NOMO-1 treated with dmso at 0.1 percent for 144 hours (cell line): ENCODE results near the gene NATD1.

Source experiments
- DNase-seq: peaks from one replicate; lab custom pipeline; 2025; ENCODE audit not compliant: unreplicated experiment; lab: John Stamatoyannopoulos, UW

Gene NATD1

GRCh38 chr17:21289902-21290571, 36.8 kb upstream of the NATD1 start:
- DNase-seq = no peak

DNA sequence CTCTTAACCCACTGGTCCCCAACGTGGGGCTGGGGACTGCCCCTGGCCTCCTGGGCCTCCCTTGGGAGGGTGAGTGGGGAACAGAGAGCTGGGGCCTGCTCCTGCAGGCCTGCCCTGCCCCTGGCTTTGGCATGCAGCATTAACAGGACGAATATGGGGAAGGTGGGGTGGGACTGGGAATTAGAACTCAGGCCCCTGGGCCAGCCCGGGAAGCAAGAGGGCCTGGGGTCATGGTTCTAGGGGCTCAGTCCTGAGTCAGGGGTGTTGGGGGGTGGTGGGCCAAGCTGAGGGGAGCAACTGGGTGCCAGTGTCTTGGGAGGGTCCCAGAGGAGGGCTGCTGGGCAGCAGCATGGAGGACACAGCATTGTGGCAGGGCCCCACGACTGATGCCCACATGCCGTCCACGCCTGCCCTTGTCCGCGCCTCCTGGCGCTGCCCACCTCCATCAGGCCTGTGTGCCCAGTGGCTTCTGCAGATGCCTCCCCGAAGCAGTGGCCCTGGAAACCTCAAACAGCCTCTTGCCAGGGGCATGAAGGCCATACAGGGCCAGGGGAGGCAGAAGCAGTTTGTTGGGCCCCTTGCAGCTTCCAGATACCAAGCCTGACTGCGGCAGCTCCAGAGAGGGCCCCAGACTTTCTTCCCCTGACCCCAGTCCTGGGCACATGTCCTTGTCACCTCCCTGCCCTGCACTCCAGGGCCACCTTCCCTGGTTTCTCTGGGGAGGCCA, 36.1 kb upstream of the NATD1 start:
- DNase-seq = no peak

- DNase-seq = no peak
Observed at GRCh38 chr17:21288571-21289017, 35.4 kb upstream of the NATD1 start.

GRCh38 chr17:21287703-21288449, 34.7 kb upstream of the NATD1 start:
- DNase-seq = peak; percentile 96

DNA sequence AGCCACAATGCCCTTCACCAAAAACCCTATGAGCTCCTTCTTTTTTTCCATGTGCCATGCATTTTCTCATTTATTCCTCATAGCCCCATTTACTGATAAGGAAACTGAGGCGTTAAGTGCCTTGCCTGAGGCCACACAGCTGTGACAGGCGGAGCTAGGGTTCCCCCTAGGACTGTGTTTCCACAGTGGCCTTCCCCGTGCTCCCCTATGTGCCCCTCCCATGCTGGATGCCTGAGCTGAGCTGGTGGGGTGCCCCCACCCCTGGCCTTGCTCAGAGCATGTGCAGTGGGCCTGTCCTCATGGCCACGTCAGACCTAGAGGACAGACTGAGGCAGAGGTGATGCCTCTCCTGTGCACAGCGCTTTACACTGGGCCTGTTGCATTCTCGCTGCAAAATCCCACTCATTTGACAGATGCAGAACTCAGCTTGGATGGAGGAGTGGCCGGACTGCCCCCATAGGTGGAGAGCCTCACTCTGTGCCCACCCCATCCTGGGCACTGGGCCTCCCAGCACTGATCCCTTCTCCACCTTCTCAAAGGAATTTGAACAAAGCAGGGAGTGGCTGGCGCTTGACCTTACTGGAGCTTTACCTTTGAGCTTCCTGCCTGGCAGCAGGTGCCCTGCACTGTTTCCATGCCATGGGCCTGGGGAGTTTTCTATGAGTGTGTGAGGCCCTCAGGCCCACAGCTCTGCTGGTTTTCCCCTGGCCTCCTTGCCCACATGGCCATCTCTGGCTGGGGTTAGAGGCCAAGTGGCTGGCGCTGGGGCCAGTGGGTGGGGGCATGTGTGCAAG, 33.9 kb upstream of the NATD1 start:
- DNase-seq = no peak

- DNase-seq = peak; percentile 66
Observed at GRCh38 chr17:21286066-21286770, 33.0 kb upstream of the NATD1 start.

DNA sequence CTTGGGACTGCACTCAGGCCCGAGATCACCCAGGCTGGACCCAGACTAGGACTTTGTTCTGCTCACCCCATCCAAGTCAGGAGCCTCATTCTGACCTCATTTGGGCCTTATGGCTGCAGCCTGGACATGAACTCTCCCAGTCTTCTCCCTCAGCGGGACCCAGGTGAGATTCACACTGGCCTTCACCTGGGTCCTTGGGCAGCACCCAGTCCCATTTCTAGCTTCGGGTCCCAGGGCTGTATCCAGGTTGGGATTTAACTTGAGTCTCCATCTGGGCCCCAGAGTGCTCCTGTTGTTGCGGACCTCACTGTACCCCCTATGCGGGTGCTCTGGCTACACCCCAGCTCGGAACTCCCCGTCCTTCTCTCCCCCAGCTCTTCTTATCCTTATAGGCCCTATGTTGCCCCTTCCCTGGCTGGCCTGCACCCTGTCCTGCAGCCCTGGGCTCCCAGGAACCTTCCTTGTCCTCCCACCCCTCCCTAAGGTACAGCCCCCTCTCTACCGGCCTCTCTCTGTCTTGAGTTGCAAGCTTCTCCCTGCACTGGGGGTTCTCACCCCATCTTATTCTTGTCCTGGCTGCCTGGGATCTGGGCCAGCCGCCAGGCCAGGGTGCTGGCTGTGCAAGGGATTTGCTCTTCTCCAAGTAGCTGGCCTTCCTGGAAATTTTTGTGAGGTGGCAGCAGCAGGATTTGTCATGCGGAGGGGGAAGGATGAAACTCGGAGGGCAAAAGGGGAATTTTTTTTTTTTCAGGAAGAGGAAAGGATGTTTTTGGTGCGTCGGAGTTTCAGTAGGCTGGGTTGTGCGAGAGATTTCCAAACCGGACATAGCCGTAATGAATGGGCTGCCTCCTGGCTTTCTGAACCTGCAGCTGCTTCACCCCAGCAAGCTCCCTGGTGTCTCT, 32.2 kb upstream of the NATD1 start:
- DNase-seq = no peak

GRCh38 chr17:21284319-21285163, 31.3 kb upstream of the NATD1 start, which contains the start of gene MAP2K3:
Gene MAP2K3, plus strand, starts transcription at chr17:21284711. Its CDS starts 210 bp downstream, at chr17:21284921.
- DNase-seq = peak; percentile 99

DNA sequence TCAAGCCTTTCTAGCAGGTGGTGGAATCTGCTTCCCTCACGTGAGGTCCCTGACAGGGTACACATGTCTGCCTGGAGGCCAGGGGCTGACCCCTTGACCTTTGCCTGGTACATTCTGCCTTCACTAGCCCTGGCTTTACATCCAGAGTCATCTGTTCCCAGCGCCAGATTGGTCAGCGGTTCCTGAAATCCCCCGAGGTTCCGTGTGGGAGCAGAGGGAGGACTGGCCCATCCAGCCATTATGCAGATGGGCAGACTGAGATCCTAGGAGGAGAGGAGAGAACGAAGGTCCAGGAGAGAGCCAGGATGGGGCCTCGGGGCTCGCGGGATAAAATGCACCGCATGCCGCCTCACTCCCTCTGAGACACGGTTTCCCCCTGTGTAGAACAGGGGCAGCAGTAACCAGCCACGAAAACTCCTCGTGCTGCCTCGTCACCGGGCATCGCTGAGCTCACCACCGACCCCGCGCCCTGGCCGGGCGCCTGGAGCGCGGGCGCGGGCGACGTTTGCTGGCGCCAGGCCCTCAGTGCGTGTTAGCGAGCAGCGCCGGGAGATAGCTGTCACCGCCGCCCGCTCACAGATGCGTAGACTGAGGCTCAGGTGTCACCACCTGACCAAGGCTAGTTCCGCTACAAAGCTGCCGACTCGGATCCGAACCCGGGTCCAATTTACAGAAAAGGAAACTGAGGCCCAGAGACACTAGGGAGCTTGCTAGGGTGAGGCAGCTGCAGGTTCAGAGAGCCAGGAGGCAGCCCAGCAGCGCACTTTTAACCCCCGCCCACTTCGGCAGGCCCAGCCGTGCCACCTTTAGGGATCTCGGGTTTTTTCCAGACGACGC, 30.5 kb upstream of the NATD1 start:
- DNase-seq = no peak

GRCh38 chr17:21282850-21283249, 29.6 kb upstream of the NATD1 start:
- no peak for DNase-seq

- DNase-seq = no peak
Observed at GRCh38 chr17:21282231-21282630, 29.0 kb upstream of the NATD1 start.

- DNase-seq = peak; percentile 59
Observed at GRCh38 chr17:21280081-21280518, 26.9 kb upstream of the NATD1 start.

GRCh38 chr17:21279582-21279981, 26.4 kb upstream of the NATD1 start:
- DNase-seq = no peak

DNA sequence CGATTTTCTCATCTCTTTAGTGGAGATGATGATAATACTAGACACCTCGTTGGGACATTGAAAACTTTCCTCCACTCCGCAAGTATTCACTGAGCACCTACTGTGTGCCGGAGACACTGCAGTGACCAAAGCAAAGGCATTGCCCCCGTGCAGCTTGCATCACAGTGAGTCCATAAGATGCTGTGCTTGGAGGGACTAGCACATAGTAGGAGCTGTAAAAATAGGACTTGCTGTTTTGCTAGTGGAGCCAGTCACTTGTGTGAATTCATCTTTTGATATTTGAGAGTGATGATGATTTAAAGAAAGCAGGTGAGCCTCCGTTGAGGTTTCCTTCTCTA, 26.0 kb upstream of the NATD1 start:
- DNase-seq = no peak

DNA sequence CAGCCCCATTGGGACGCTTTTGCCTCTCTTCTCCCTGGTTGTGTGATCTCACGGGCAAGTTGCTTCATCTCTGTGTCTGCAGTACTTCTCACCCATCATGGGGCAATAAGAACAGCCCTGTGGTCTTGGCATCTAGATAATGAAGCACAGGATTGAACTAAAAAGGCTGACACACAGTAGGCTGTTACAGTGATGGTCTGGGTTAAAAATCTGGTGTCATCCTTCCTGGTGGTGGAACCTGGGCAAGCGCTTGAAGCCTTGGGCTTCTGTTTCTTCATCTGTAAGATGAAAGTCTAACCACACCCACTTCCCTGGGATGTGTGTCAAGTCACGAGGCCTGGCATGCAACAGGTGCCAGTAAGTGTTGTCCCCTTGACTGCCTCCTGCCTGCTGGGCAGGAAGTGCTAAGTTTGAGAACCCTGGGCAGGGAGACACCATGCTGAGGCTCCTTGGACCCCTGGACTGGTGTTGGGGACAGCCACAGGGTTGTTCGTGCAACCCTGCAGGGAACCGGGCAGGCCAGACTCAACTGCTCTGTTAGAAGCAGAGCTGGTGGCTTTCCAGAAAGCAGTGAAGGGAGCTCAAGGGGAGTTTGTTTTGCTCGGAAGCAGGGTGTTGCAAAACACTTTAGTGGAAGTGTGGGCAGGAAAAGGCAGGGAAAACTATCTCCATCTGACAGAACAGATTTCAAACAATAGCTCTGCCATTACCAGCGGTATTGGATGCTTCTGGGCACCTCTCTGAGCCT, 25.4 kb upstream of the NATD1 start:
- peak; percentile 8 for DNase-seq

GRCh38 chr17:21277332-21277731, 24.1 kb upstream of the NATD1 start:
- DNase-seq = no peak

GRCh38 chr17:21276264-21276588, 23.0 kb upstream of the NATD1 start:
- DNase-seq = no peak
